Astrocyte of the cerebellum (primary cell): ENCODE measurements around the gene NOTCH2.

Source experiments
- DNase-seq: peaks from one replicate; pipeline ENCODE4 v3.0.0-alpha.2; 2011; ENCODE audit warnings: low read depth
- H3K4me3 ChIP-seq: 2 replicates; pipeline ENCODE4 v1.5.1; 2011; ENCODE audit warnings: mild to moderate bottlenecking, low read depth, low read length, moderate library complexity
- in situ Hi-C: cut with HindIII; loops from 2 replicates; pipeline ENCODE4 v1.10.0; 2017; ENCODE audit warnings: low sequenced_read_pairs
- TF ChIP-seq, protein P1 (sequence below): IDR thresholded peaks from 2 replicates; pipeline ENCODE4 v1.5.1; 2012; ENCODE audit warnings: low read length, low read depth, moderate library complexity, mild to moderate bottlenecking; ENCODE audit errors: missing control alignments

Gene NOTCH2

DNA sequence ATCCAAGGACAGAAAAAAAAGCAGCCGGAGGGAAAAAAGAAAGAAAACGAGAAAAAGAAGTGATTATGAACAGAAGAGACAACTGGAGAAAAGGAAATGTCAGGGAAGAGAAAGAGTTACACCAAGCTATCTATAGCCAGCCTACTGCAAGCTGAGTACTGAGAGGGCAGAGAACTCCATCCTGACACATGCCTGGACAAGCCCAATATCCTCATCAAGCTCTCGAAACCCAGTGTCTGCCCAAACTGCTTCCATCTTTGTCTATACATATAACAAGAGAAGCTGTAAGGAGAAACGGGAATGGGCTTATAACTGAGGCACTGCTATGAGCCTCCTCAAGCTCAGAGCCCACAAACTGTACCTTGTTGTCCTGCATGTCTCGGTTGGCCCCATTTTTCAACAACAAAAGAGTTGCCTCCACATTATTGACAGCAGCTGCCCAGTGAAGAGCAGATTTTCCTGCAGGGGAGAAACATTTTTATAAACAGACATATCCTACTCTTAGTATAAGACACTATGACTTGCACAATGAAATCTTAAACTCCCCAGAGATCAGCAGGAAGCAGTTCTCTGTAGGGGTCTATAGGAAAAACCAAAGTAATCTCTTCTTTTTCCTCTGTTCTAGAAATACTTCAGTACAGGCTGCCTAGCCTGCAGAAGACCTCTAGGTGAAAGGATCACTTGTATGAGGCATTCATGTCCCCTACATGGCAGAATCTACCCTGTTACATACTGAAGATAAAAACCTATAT, 152.0 kb downstream of the NOTCH2 start:
- in situ Hi-C loops = no loop called here
- TF ChIP-seq, protein P1, sequence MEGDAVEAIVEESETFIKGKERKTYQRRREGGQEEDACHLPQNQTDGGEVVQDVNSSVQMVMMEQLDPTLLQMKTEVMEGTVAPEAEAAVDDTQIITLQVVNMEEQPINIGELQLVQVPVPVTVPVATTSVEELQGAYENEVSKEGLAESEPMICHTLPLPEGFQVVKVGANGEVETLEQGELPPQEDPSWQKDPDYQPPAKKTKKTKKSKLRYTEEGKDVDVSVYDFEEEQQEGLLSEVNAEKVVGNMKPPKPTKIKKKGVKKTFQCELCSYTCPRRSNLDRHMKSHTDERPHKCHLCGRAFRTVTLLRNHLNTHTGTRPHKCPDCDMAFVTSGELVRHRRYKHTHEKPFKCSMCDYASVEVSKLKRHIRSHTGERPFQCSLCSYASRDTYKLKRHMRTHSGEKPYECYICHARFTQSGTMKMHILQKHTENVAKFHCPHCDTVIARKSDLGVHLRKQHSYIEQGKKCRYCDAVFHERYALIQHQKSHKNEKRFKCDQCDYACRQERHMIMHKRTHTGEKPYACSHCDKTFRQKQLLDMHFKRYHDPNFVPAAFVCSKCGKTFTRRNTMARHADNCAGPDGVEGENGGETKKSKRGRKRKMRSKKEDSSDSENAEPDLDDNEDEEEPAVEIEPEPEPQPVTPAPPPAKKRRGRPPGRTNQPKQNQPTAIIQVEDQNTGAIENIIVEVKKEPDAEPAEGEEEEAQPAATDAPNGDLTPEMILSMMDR = no peak
- no peak for DNase-seq
- no peak overlapping the region for H3K4me3 ChIP-seq

DNA sequence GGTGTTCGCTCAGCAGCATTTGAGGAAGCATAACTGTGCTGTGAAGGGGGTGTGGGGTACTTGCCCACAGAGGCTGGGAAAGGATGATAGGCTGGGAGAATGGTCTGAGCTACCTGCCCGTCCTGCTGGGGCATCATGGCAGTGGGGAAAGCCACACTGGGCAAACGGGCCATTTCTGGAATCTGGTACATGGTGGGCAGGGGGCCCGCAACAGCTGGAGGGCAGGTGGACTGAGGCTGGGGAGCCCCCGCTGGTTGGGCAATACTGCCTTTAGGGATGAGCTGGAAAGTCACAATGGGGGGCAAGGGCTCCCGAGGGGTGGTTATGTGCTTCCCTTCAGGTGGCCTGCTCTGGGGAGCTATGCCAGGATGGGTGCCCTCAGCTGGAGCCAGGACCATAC, 153.9 kb downstream of the NOTCH2 start:
- no peak for DNase-seq
- in situ Hi-C loops = no loop called here
- TF ChIP-seq, protein P1 = no peak
- H3K4me3 ChIP-seq = no peak overlapping the region

DNA sequence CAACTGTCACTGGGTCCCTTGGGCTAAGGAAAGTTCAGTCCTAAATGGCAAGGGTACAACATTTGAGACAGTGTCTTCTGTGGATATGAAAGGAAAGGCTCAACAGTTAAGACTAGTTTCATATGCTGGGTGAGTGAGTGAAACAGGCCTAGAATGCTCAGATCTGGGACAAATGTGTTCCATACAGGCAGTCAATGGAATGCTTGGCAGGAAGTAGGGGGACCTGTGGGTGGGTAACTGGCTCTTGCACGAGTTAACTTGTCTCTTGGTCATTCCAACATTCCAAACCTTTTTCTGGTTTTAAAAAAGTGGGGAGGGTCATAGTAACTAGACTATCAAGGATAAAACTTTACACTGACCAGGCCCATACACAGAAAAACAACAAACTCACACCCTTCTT, 155.4 kb downstream of the NOTCH2 start:
- in situ Hi-C loops = no loop called here
- no peak overlapping the region for H3K4me3 ChIP-seq
- TF ChIP-seq, protein P1 = no peak
- no peak for DNase-seq

DNA sequence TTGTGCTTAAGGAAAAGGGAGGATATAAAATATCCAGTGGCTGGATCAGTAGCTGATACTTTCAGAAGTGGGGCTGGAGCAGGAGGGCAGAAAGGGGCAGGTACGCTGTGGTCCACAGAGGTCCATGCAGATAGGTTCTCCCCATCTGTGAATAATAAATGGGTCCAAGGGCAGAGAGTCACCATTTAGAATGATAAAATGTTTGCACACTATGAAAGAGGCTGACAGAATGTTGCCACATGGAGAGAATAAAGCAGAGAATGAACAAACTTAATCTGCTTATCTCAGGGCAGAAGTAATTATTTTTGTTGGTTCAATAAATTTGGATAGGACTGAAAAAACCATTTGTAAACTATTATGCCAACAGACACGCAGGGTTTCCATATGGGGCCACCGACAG, 156.5 kb downstream of the NOTCH2 start:
- in situ Hi-C loops = no loop called here
- no peak for DNase-seq
- H3K4me3 ChIP-seq = no peak overlapping the region
- TF ChIP-seq, protein P1 = no peak

DNA sequence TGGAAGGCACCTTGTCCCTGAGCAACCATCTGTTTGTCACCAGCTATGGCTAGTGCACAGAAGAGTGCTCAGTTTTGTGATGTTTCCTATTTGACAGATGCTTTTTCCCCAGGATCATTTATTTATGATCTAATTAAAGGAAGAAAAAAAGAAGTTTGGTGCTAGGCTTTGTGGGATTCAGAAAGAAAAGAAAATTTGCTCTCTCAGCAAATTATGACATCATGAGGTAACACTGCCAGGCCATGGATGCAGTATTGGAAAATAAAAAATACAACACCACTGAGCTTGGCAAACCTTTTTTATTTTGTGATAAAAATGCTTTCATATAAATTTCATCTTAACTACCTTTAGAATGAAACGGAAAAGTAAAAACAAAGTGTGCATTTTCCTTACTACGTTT, 157.7 kb downstream of the NOTCH2 start:
- DNase-seq = no peak
- in situ Hi-C loops = no loop called here
- TF ChIP-seq, protein P1 = no peak
- no peak overlapping the region for H3K4me3 ChIP-seq

DNA sequence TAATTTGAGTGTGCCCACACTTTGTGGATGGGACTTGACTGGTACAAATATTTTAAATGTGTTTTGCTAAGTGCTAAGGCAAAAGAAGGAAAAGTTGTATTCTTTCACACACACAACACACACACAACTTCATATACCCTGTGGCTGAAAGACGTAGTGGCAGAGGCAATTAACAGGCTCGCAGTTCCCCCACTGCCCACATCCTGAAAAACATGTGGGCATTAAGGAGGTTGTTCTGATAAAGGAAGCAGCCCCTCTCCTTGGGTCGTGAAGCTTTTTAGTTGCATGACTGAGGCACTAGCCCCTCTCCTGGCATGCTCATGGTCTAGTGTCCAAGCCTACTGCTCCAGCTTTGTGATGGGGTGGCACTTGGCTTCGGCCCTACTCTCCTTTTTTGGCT, 158.8 kb downstream of the NOTCH2 start:
- no peak for DNase-seq
- TF ChIP-seq, protein P1 = no peak
- no peak overlapping the region for H3K4me3 ChIP-seq
- in situ Hi-C loops = no loop called here
